Mesenchymal stem cell (in vitro differentiated cells and primary cell): Measurements from ENCODE around the gene SORL1.

Experiments
- DNase-seq: peaks from one replicate; pipeline ENCODE4 v3.0.0-alpha.2; 2013
- H2AFZ ChIP-seq: one replicate; pipeline ENCODE4 v1.6.1; 2013; ENCODE audit warnings: low read depth, mild to moderate bottlenecking, control low read depth, inconsistent platforms, low read length, moderate library complexity
- H2AK5ac ChIP-seq: 2 replicates; pipeline ENCODE4 v1.6.1; 2013; ENCODE audit warnings: low read length, moderate library complexity, mild to moderate bottlenecking, inconsistent platforms; ENCODE audit not compliant: severe bottlenecking
- H2BK120ac ChIP-seq: one replicate; pipeline ENCODE4 v1.6.1; 2013; ENCODE audit warnings: low read depth, mild to moderate bottlenecking, inconsistent platforms, low read length, moderate library complexity
- H2BK12ac ChIP-seq, 2 experiments: one replicate each; pipeline ENCODE4 v1.6.1; 2013; ENCODE audit warnings: inconsistent platforms in 2 of 2, low read length in 2 of 2, mild to moderate bottlenecking in 2 of 2, moderate library complexity in 2 of 2, control low read depth in 1 of 2
- H2BK15ac ChIP-seq: one replicate; pipeline ENCODE4 v1.6.1; 2013; ENCODE audit warnings: mild to moderate bottlenecking, low read depth, inconsistent platforms; ENCODE audit not compliant: poor library complexity, severe bottlenecking
- H2BK5ac ChIP-seq: 2 replicates; pipeline ENCODE4 v1.6.1; 2013; ENCODE audit warnings: low read depth, mild to moderate bottlenecking, low read length, control low read depth, inconsistent platforms; ENCODE audit not compliant: poor library complexity, severe bottlenecking
- H3K14ac ChIP-seq, 2 experiments: one replicate each; pipeline ENCODE4 v1.6.1; 2013; ENCODE audit warnings: inconsistent platforms in 2 of 2, low read length in 2 of 2, control low read depth in 1 of 2, mild to moderate bottlenecking in 1 of 2, moderate library complexity in 1 of 2
- H3K18ac ChIP-seq, 2 experiments: one replicate each; pipeline ENCODE4 v1.6.1; 2013; ENCODE audit warnings: inconsistent platforms in 2 of 2, low read length in 2 of 2, control low read depth in 1 of 2, low read depth in 1 of 2, mild to moderate bottlenecking in 1 of 2
- H3K23ac ChIP-seq, 2 experiments: one replicate each; pipeline ENCODE4 v1.6.1; 2013; ENCODE audit warnings: inconsistent platforms in 2 of 2, low read length in 2 of 2, mild to moderate bottlenecking in 2 of 2, moderate library complexity in 2 of 2, control low read depth in 1 of 2
- H3K27ac ChIP-seq: 2 replicates; pipeline ENCODE4 v1.5.1; 2013; ENCODE audit warnings: mild to moderate bottlenecking, moderate library complexity, low read length, control low read depth, inconsistent platforms; ENCODE audit not compliant: poor library complexity, severe bottlenecking
- H3K27me3 ChIP-seq, 2 experiments: 2 replicates each; pipeline versions ENCODE4 v1.6.1 to v1.7.0; 2013; ENCODE audit warnings: low read length in 2 of 2, mild to moderate bottlenecking in 2 of 2, moderate library complexity in 2 of 2, control low read depth in 1 of 2, inconsistent platforms in 1 of 2; ENCODE audit not compliant: control insufficient read depth in 1 of 2, insufficient read depth in 1 of 2
- H3K36me3 ChIP-seq, 2 experiments: 2 replicates each; pipeline versions ENCODE4 v1.6.1 to v1.7.0; 2013; ENCODE audit warnings: low read length in 2 of 2, control low read depth in 1 of 2, inconsistent platforms in 1 of 2, low read depth in 1 of 2, mild to moderate bottlenecking in 1 of 2; ENCODE audit not compliant: insufficient read depth in 2 of 2, control insufficient read depth in 1 of 2
- H3K4ac ChIP-seq, 2 experiments: one replicate each; pipeline ENCODE4 v1.6.1; 2013; ENCODE audit warnings: inconsistent platforms in 2 of 2, low read length in 2 of 2, mild to moderate bottlenecking in 2 of 2, moderate library complexity in 2 of 2, control low read depth in 1 of 2, low read depth in 1 of 2
- H3K4me1 ChIP-seq: 2 replicates; pipeline ENCODE4 v1.6.1; 2013; ENCODE audit warnings: low read depth, low read length, control low read depth; ENCODE audit not compliant: control insufficient read depth, insufficient read depth
- H3K4me2 ChIP-seq: 2 replicates; pipeline ENCODE4 v1.6.1; 2013; ENCODE audit warnings: low read length, mild to moderate bottlenecking, inconsistent platforms; ENCODE audit not compliant: poor library complexity, severe bottlenecking
- H3K4me3 ChIP-seq, 2 experiments: 2 replicates each; pipeline versions ENCODE4 v1.5.1 to v1.7.0; 2013; ENCODE audit warnings: low read length in 2 of 2, mild to moderate bottlenecking in 2 of 2, control low read depth in 1 of 2, low read depth in 1 of 2; ENCODE audit not compliant: insufficient read depth in 1 of 2
- H3K79me1 ChIP-seq: replicated peaks from 2 replicates; pipeline ENCODE4 v1.6.1; 2013; ENCODE audit warnings: mild to moderate bottlenecking, control low read depth, low read length, inconsistent platforms; ENCODE audit not compliant: poor library complexity, severe bottlenecking
- H3K9ac ChIP-seq: 2 replicates; pipeline ENCODE4 v1.7.0; 2013; ENCODE audit warnings: mild to moderate bottlenecking, low read length, moderate library complexity
- H3K9me3 ChIP-seq: 2 replicates; pipeline ENCODE4 v1.7.0; 2013; ENCODE audit warnings: mild to moderate bottlenecking, low read length; ENCODE audit not compliant: control insufficient read depth
- H4K8ac ChIP-seq: one replicate; pipeline ENCODE4 v1.6.1; 2013; ENCODE audit warnings: inconsistent platforms, mild to moderate bottlenecking, low read length, moderate library complexity
- H4K91ac ChIP-seq: one replicate; pipeline ENCODE4 v1.6.1; 2013; ENCODE audit warnings: mild to moderate bottlenecking, low read length, inconsistent platforms
- WGBS: methylation state at CpG from one replicate; pipeline ENCODE4 v1.1.7; 2013; ENCODE audit warnings: mixed read lengths; 5-methylcytosine and 5-hydroxymethylcytosine counted together

The SORL1 gene

DNA sequence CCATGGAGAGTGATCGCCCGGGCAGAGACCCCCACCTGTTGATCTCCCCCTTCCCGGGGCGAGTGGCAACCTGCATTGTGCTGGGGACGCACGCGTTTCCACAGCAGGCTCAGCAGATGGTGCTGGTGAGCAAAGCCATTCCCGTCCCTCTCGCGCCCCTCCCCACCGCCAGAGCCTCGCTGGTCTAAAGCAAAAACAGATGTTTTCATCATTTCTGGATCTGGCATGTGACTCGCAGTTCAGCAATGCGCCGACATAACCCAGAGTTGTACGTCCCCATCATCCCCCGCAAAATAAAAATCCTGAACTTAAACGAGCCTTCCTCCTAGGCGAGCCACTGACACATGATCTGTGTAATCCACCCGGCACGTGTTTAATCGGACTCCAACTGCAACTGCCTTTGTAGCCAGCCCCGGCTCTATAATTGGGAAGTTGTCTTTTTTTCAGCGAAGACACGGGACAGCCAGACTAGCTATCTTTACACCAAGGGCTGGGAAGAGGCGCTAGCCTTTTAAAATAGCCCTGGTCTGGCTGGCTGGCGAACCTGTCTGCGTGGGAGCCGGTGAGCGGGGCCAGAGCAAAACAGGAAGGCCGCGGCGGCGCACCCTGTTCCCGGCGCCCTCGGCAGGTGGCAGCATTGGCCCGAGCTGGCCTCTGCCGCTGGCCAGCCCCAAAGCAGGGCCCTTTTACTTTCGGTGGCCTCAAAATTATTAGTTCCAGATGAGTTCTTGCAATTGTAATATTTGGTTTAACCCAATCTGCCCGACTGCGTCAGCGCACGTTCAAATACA, 203.6 kb downstream of the SORL1 start:
- Histone ChIP-seq H2BK5ac (no peak overlapping the region), H3K9ac (peak overlapping the region; percentile 98), H2AFZ (peak overlapping the region; percentile 54), H4K8ac (peak overlapping the region; percentile 81), H3K27me3 (peaks cover 0 to 16% of the 10 kb centered on the region in 2 experiments), H3K36me3 (no peaks in the 10 kb centered on the region), H3K4me2 (peak overlapping the region; percentile 93), H3K4me3 (peak overlapping the region; percentile 43 to 79), H2BK120ac (peak overlapping the region; percentile 66), H3K79me1 (no peaks in the 10 kb centered on the region), H3K27ac (peak overlapping the region; percentile 70), H3K23ac (no peak overlapping the region), H3K4ac (no peak overlapping the region), H2BK15ac (no peak overlapping the region), H2AK5ac (no peak overlapping the region), H4K91ac (peak overlapping the region; percentile 81), H2BK12ac (peak overlapping the region; percentile 14 to 64), H3K14ac (no peak overlapping the region), H3K9me3 (no peaks in the 10 kb centered on the region), H3K18ac (peak overlapping the region; percentile 75 to 91), H3K4me1 (peaks cover 2% of the 10 kb centered on the region)
- peak; percentile 93 for DNase-seq
- WGBS = 1% methylated on average over 44 of the region's 44 CpGs

DNA sequence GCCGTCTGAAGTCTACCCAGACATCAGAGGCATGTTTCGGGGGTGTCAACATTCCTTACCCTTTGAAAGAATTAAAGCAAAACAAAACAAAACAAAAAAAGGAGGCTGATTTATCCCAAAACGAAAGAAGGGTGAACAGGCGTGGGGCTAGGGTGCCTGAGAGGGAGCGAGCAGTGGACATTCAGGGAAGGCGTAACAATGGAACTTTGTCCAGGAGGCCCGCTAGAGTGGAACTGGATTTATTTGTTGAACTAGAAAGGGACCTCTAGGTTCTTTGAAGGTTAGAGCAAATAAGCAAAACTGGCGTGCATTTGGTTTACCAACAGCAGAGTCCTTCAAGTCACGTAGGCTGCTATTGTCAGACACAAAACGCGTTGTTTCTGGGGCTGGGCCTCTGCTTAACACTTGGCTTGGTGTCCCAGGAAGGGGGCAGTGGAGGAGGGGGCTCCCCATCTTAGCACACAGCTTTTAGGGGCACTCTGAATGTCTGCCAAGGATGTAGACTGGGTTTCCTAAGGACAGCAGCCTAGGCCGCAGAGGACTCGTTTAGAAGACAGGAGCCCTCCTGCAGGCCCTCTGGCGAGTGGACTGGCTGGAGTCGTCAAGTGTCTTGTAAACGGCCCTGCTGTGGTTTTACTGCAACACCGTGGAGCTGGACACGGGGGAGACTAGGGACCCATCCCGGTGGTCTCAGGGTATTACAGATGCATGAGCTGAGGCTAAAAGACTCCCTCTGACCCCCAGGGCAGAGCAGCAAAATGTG, 204.4 kb downstream of the SORL1 start:
- Histone ChIP-seq H4K91ac (no peak overlapping the region), H3K27me3 (peaks cover 0 to 16% of the 10 kb centered on the region in 2 experiments), H2AK5ac (no peak overlapping the region), H3K27ac (no peak overlapping the region), H3K36me3 (no peaks in the 10 kb centered on the region), H2BK12ac (peak overlapping the region in 1 of 2 experiments; percentile 80), H2BK120ac (peak overlapping the region; percentile 66), H2BK5ac (no peak overlapping the region), H3K4me3 (peak overlapping the region in 1 of 2 experiments; percentile 55), H3K9me3 (no peaks in the 10 kb centered on the region), H3K4ac (peak overlapping the region in 1 of 2 experiments; percentile 59), H3K4me1 (peaks cover 2% of the 10 kb centered on the region), H3K18ac (peak overlapping the region; percentile 10 to 80), H4K8ac (peak overlapping the region; percentile 46), H3K4me2 (peak overlapping the region; percentile 93), H3K23ac (no peak overlapping the region), H3K14ac (peak overlapping the region in 1 of 2 experiments; percentile 45), H2AFZ (no peak overlapping the region), H3K9ac (peak overlapping the region; percentile 98), H2BK15ac (no peak overlapping the region), H3K79me1 (no peaks in the 10 kb centered on the region)
- 74% methylated on average over 19 of the region's 19 CpGs for WGBS
- DNase-seq = no peak

DNA sequence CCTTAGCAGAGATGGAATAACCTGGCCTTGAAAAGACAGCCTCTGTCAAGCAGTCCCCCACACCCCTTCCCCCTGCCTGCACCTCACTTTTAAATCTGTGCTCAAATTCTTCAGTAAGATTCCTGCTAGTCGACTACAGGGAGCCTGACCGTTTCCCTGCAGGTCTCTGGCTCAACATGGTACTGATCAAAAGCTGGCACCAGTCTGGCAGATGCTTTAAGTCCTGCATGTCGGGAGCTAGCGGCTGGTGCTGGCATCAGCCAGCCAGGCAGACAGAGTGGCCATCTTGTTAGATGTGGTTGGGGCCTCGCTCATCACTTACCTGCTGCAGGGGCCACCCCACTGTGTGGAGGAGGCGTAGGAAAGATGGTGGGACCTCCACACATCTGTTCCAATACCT, 205.0 kb downstream of the SORL1 start:
- Histone ChIP-seq H3K9me3 (no peaks in the 10 kb centered on the region), H3K9ac (peak overlapping the region; percentile 98), H3K4me3 (no peak overlapping the region), H3K23ac (no peak overlapping the region), H2BK15ac (no peak overlapping the region), H2AK5ac (no peak overlapping the region), H3K27me3 (peaks cover 0 to 13% of the 10 kb centered on the region in 2 experiments), H4K91ac (peak overlapping the region; percentile 25), H2BK12ac (peak overlapping the region in 1 of 2 experiments; percentile 52), H3K4ac (peak overlapping the region in 1 of 2 experiments; percentile 5), H3K4me1 (peaks cover 2% of the 10 kb centered on the region), H3K14ac (no peak overlapping the region), H3K79me1 (no peaks in the 10 kb centered on the region), H4K8ac (no peak overlapping the region), H2BK5ac (no peak overlapping the region), H3K18ac (no peak overlapping the region), H3K4me2 (no peak overlapping the region), H3K27ac (no peak overlapping the region), H2AFZ (no peak overlapping the region), H2BK120ac (no peak overlapping the region), H3K36me3 (no peaks in the 10 kb centered on the region)
- no peak for DNase-seq
- WGBS = 98% methylated on average over 5 of the region's 6 CpGs

DNA sequence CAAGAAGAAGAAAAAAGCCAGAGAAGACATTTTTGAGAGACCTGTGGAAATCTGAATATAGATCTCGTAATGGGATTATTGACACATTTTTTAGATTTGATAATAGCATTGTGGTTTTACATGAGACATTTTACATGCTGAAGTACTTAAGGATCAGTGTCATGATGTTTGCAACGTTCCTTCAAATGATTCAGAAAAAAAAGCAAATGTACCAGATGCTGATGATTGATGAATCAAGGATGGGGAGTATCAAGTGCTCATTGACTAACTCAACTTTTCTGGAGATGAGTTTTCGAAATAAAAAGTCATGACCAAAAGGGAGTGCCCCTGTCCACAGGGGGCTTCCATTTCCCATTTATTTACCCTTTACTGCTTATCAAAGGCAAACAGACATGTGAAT, 207.7 kb downstream of the SORL1 start:
- no peak overlapping the region for H2AK5ac ChIP-seq
- no peaks in the 10 kb centered on the region for H3K79me1 ChIP-seq
- H2BK5ac ChIP-seq = no peak overlapping the region
- H2BK120ac ChIP-seq = no peak overlapping the region
- H2BK15ac ChIP-seq = no peak overlapping the region
- no peaks in the 10 kb centered on the region for H3K36me3 ChIP-seq
- H2BK12ac ChIP-seq = no peak overlapping the region
- peaks cover 0 to 5% of the 10 kb centered on the region in 2 experiments for H3K27me3 ChIP-seq
- H3K4me2 ChIP-seq = no peak overlapping the region
- no peak overlapping the region for H3K23ac ChIP-seq
- no peak overlapping the region for H2AFZ ChIP-seq
- no peak for DNase-seq
- no peak overlapping the region for H3K14ac ChIP-seq
- WGBS = 84% methylated on average over 3 of the region's 3 CpGs
- H3K4me3 ChIP-seq = no peak overlapping the region
- H4K91ac ChIP-seq = no peak overlapping the region
- H3K18ac ChIP-seq = no peak overlapping the region
- H3K4me1 ChIP-seq = peaks cover 2% of the 10 kb centered on the region
- no peaks in the 10 kb centered on the region for H3K9me3 ChIP-seq
- no peak overlapping the region for H3K27ac ChIP-seq
- H3K4ac ChIP-seq = no peak overlapping the region
- no peak overlapping the region for H3K9ac ChIP-seq
- H4K8ac ChIP-seq = no peak overlapping the region
